OCI-LY3 (cell line): ENCODE measurements around the gene ZNF555.

Experiments
- H2AFZ ChIP-seq: fragments of 200-600, 300-600 bp; shearing (Covaris generic); 2 replicates; pipeline ENCODE4 v1.6.0; 2014; ENCODE audit warnings: antibody characterized with exemption, low read depth, low read length
- H3K27ac ChIP-seq: fragments of 200-600, 300-600 bp; sonication (generic); 2 replicates; pipeline ENCODE4 v1.5.1; 2014; ENCODE audit warnings: mild to moderate bottlenecking, low read length, moderate library complexity, mixed read lengths
- H3K27me3 ChIP-seq: fragments of 200-600, 300-600 bp; sonication (generic); 2 replicates; pipeline ENCODE4 v1.6.1; 2014; ENCODE audit warnings: low read depth, low read length, mixed read lengths
- H3K36me3 ChIP-seq: fragments of 200-600, 300-600 bp; sonication (generic); replicated peaks from 2 replicates; pipeline ENCODE3; 2014; ENCODE audit warnings: low read depth, low read length, mixed read lengths
- H3K4me1 ChIP-seq: fragments of 300-600, 200-600 bp; sonication (generic); 2 replicates; pipeline ENCODE4 v1.6.1; 2014; ENCODE audit warnings: low read length, mixed read lengths
- H3K4me2 ChIP-seq: fragments of 200-600, 300-600 bp; sonication (generic); 2 replicates; pipeline ENCODE4 v1.6.1; 2014; ENCODE audit warnings: low read length, mixed read lengths
- H3K4me3 ChIP-seq: fragments of 300-600, 200-600 bp; sonication (generic); 2 replicates; pipeline ENCODE4 v1.5.1; 2014; ENCODE audit warnings: antibody characterized with exemption, mild to moderate bottlenecking, low read length, moderate library complexity
- H3K79me2 ChIP-seq: fragments of 300-600, 200-600 bp; shearing (Covaris generic); 2 replicates; pipeline ENCODE4 v1.6.1; 2014; ENCODE audit warnings: mild to moderate bottlenecking, low read length, mixed read lengths
- H3K9ac ChIP-seq: fragments of 300-600, 200-600 bp; shearing (Covaris generic); 2 replicates; pipeline ENCODE4 v1.6.0; 2014; ENCODE audit warnings: mild to moderate bottlenecking, low read length, moderate library complexity
- H3K9me3 ChIP-seq: fragments of 200-600, 300-600 bp; shearing (Covaris generic); 2 replicates; pipeline ENCODE4 v1.6.1; 2014; ENCODE audit warnings: low read length, mixed read lengths; ENCODE audit not compliant: insufficient read depth
- H4K20me1 ChIP-seq: fragments of 200-600, 300-600 bp; sonication (generic); 2 replicates; pipeline ENCODE4 v1.6.1; 2016; ENCODE audit warnings: low read length, mixed read lengths; ENCODE audit not compliant: insufficient read depth
- EZH2phosphoT487 ChIP-seq: fragments of 200-600 bp; shearing (Covaris generic); IDR thresholded peaks from 2 replicates; pipeline ENCODE4 v1.6.1; 2018; ENCODE audit warnings: antibody characterized with exemption, mixed run types, low read depth
- TF ChIP-seq, protein P1 (sequence below): fragments of 200-600, 300-600 bp; sonication (generic); IDR thresholded peaks from 2 replicates; pipeline ENCODE4 v1.5.1; 2014; ENCODE audit warnings: antibody characterized with exemption, low read length, low read depth

Gene ZNF555

DNA sequence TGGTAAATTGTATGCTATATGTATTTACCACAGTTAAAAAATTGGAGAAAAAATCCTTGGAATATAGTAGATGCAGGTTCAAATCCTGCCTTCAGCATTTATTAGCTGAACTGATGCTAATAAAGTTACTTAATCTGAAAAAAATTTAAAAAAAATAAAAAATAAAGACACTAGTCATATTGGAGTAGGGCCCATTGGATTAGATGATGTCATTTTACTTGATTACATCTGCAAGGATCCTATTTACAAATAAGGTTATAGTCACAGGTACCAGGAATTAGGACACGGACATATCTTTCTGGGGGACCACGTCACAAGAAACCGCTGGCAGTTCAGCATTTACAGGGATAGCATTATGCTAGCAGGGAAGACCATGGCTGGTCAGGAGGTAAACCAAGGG lies 6.2 kb downstream of the ZNF555 start:
- H3K27ac ChIP-seq: no peak overlapping the region
- H3K9ac ChIP-seq: no peak overlapping the region
- no peaks in the 10 kb centered on the region for H3K27me3 ChIP-seq
- H3K4me2 ChIP-seq: no peak overlapping the region
- no peak overlapping the region for H2AFZ ChIP-seq
- H3K79me2 ChIP-seq: peaks cover 1% of the 10 kb centered on the region
- H3K9me3 ChIP-seq: peaks cover 27% of the 10 kb centered on the region
- no peak for TF ChIP-seq EZH2phosphoT487
- TF ChIP-seq, protein P1, sequence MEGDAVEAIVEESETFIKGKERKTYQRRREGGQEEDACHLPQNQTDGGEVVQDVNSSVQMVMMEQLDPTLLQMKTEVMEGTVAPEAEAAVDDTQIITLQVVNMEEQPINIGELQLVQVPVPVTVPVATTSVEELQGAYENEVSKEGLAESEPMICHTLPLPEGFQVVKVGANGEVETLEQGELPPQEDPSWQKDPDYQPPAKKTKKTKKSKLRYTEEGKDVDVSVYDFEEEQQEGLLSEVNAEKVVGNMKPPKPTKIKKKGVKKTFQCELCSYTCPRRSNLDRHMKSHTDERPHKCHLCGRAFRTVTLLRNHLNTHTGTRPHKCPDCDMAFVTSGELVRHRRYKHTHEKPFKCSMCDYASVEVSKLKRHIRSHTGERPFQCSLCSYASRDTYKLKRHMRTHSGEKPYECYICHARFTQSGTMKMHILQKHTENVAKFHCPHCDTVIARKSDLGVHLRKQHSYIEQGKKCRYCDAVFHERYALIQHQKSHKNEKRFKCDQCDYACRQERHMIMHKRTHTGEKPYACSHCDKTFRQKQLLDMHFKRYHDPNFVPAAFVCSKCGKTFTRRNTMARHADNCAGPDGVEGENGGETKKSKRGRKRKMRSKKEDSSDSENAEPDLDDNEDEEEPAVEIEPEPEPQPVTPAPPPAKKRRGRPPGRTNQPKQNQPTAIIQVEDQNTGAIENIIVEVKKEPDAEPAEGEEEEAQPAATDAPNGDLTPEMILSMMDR: no peak
- H3K36me3 ChIP-seq: peaks cover 61% of the 10 kb centered on the region
- no peaks in the 10 kb centered on the region for H4K20me1 ChIP-seq
- no peak overlapping the region for H3K4me3 ChIP-seq
- H3K4me1 ChIP-seq: peaks cover 3% of the 10 kb centered on the region

GRCh38 chr19:2848616-2849015 lies 7.3 kb downstream of the ZNF555 start:
- peaks cover 38% of the 10 kb centered on the region for H3K9me3 ChIP-seq
- no peak overlapping the region for H3K9ac ChIP-seq
- H3K4me3 ChIP-seq: no peak overlapping the region
- H2AFZ ChIP-seq: no peak overlapping the region
- no peaks in the 10 kb centered on the region for H4K20me1 ChIP-seq
- no peak for TF ChIP-seq EZH2phosphoT487
- TF ChIP-seq, protein P1: no peak
- no peaks in the 10 kb centered on the region for H3K27me3 ChIP-seq
- no peak overlapping the region for H3K27ac ChIP-seq
- H3K4me1 ChIP-seq: no peaks in the 10 kb centered on the region
- H3K4me2 ChIP-seq: no peak overlapping the region
- peaks cover 73% of the 10 kb centered on the region for H3K36me3 ChIP-seq
- H3K79me2 ChIP-seq: no peaks in the 10 kb centered on the region

GRCh38 chr19:2850256-2850925 lies 9.1 kb downstream of the ZNF555 start:
- Histone ChIP-seq H3K36me3 (peaks cover 81% of the 10 kb centered on the region), H3K4me1 (no peaks in the 10 kb centered on the region), H3K27me3 (no peaks in the 10 kb centered on the region), H3K9ac (no peak overlapping the region), H3K79me2 (no peaks in the 10 kb centered on the region), H3K9me3 (peaks cover 52% of the 10 kb centered on the region), H2AFZ (no peak overlapping the region), H4K20me1 (no peaks in the 10 kb centered on the region), H3K4me2 (no peak overlapping the region), H3K4me3 (no peak overlapping the region), H3K27ac (no peak overlapping the region)
- no peak for TF ChIP-seq EZH2phosphoT487
- TF ChIP-seq, protein P1: no peak

GRCh38 chr19:2852598-2852997 lies 11.3 kb downstream of the ZNF555 start:
- Histone ChIP-seq H3K4me3 (no peak overlapping the region), H3K9ac (no peak overlapping the region), H3K36me3 (peaks cover 82% of the 10 kb centered on the region), H3K79me2 (no peaks in the 10 kb centered on the region), H2AFZ (no peak overlapping the region), H3K27me3 (no peaks in the 10 kb centered on the region), H4K20me1 (no peaks in the 10 kb centered on the region), H3K4me2 (no peak overlapping the region), H3K4me1 (peaks cover 14% of the 10 kb centered on the region), H3K9me3 (peaks cover 48% of the 10 kb centered on the region), H3K27ac (no peak overlapping the region)
- TF ChIP-seq, protein P1: no peak
- TF ChIP-seq EZH2phosphoT487: no peak
